ENCODE results near the gene KIAA0513. TPM values are rescaled to one million over a fixed set of nuclear protein-coding genes. Genes with fewer than 3 reads are reported as not detected.

KIAA0513 gene
- total RNA-seq, 1 experiment from 2014 or later, result 7.8 TPM

- ChIA-PET CTCF (interaction anchor here (0.6 to 3.4 kb wide), 18 partner anchors 9 to 320 kb away, joined by 3 to 35 read pairs (median 6); partner anchors contain the start of gene KIAA0513), POLR2A (no interaction called here)
- peaks cover 4% of the 10 kb centered on the region; the same call in 1 of the 2 replicates for H3K27me3 Mint-ChIP-seq (ENCODE audit: low read depth)
- H3K27ac Mint-ChIP-seq, result no peak overlapping the region
- TF ChIP-seq ELF4 (CRISPR knock-in tag; IDR thresholded peaks at IDR 0.05; ENCODE audit: low read depth) (no peak), ZNF232 (CRISPR knock-in tag; IDR thresholded peaks at IDR 0.05) (no peak), NR1H2 (CRISPR knock-in tag; IDR thresholded peaks at IDR 0.05) (no peak), E2F1 (CRISPR knock-in tag; IDR thresholded peaks at IDR 0.05) (no peak)
- H3K4me1 Mint-ChIP-seq, result peaks cover 34% of the 10 kb centered on the region
- H3K36me3 Mint-ChIP-seq, result no peaks in the 10 kb centered on the region
- DNase-seq (ENCODE audit: low spot score) (no peak), ATAC-seq (no peak)
- no peak overlapping the region for H3K4me3 Mint-ChIP-seq
- H3K9me3 Mint-ChIP-seq, result no peaks in the 10 kb centered on the region
Observed at GRCh38 chr16:85057948-85058347, 30.4 kb downstream of the KIAA0513 start.

GRCh38 chr16:85058909-85059308 is 31.3 kb downstream of the KIAA0513 start:
- no peak for DNase-seq (ENCODE audit: low spot score)
- POLR2A ChIA-PET, result no interaction called here
- Mint-ChIP-seq H3K36me3 (no peaks in the 10 kb centered on the region), H3K27ac (no peak overlapping the region), H3K27me3 (ENCODE audit: low read depth) (peaks cover 4% of the 10 kb centered on the region; the same call in 1 of the 2 replicates), H3K4me3 (no peak overlapping the region), H3K4me1 (peaks cover 42% of the 10 kb centered on the region), H3K9me3 (no peaks in the 10 kb centered on the region)
- TF ChIP-seq NFYB (CRISPR knock-in tag; conservative IDR thresholded peaks at IDR 0.05; ENCODE audit: low read depth) (no peak), MYBL2 (CRISPR knock-in tag; IDR thresholded peaks at IDR 0.05) (no peak), TEAD1 (CRISPR knock-in tag; IDR thresholded peaks at IDR 0.05) (no peak), MXD4 (CRISPR knock-in tag; IDR thresholded peaks at IDR 0.05; ENCODE audit: borderline replicate concordance) (no peak), ZNF425 (CRISPR knock-in tag; conservative IDR thresholded peaks at IDR 0.05) (no peak), PREB (CRISPR knock-in tag; IDR thresholded peaks at IDR 0.05; ENCODE audit: borderline replicate concordance) (no peak), ZNF138 (CRISPR knock-in tag; conservative IDR thresholded peaks at IDR 0.05) (no peak), SP1 (CRISPR knock-in tag; conservative IDR thresholded peaks at IDR 0.05) (no peak)
- CTCF ChIA-PET, result interaction anchor here (3.4 kb wide), 1 partner anchor 56 kb away, joined by 10 read pairs; no protein-coding TSS in a partner anchor
- ATAC-seq, result no peak

GRCh38 chr16:85061566-85061965 is 34.0 kb downstream of the KIAA0513 start:
- POLR2A ChIA-PET, result no interaction called here
- CTCF ChIA-PET, result interaction anchor here (1.2 kb wide), 1 partner anchor 25 kb away, joined by 6 read pairs; no protein-coding TSS in a partner anchor

More at GRCh38 chr16:85061566-85061965, 34.0 kb downstream of the KIAA0513 start:
- Mint-ChIP-seq H3K27ac (no peak overlapping the region), H3K4me3 (no peak overlapping the region), H3K36me3 (no peaks in the 10 kb centered on the region), H3K9me3 (no peaks in the 10 kb centered on the region), H3K4me1 (peaks cover 38% of the 10 kb centered on the region), H3K27me3 (ENCODE audit: low read depth) (no peaks in the 10 kb centered on the region)
- ATAC-seq (no peak), DNase-seq (ENCODE audit: low spot score) (no peak)
- TF ChIP-seq ZNF281 (CRISPR knock-in tag; IDR thresholded peaks at IDR 0.05) (no peak), HMGA2 (CRISPR knock-in tag; IDR thresholded peaks at IDR 0.05) (no peak), MXD4 (CRISPR knock-in tag; IDR thresholded peaks at IDR 0.05; ENCODE audit: borderline replicate concordance) (no peak)

All from WTC11 (cell line).